SKM-1 treated with dmso at 0.1 percent for 144 hours (cell line): ENCODE results near the gene TMEM267.
"Not testable (repeated sequence)": the region's sequence is repeated elsewhere in the genome, so short reads cannot be mapped to it uniquely, and the experiment has no call there.

ENCODE experiments used
- DNase-seq: peaks from one replicate; lab custom pipeline; 2025; ENCODE audit not compliant: unreplicated experiment; lab: John Stamatoyannopoulos, UW

The TMEM267 gene

GRCh38 chr5:43461066-43461465 lies 22.6 kb downstream of the TMEM267 start:
- DNase-seq: no peak

- no peak for DNase-seq
Observed at GRCh38 chr5:43456556-43456955, 27.1 kb downstream of the TMEM267 start.

GRCh38 chr5:43441575-43441974 lies 42.1 kb downstream of the TMEM267 start:
- DNase-seq: not testable (repeated sequence)

- DNase-seq: no peak
Observed at GRCh38 chr5:43437062-43437660, 46.5 kb downstream of the TMEM267 start.

GRCh38 chr5:43433382-43433781 lies 50.3 kb downstream of the TMEM267 start:
- DNase-seq: no peak

GRCh38 chr5:43432486-43433375 lies 50.9 kb downstream of the TMEM267 start:
- peak; percentile 5 for DNase-seq

- DNase-seq: no peak
Observed at GRCh38 chr5:43429706-43430105, 54.0 kb downstream of the TMEM267 start.

GRCh38 chr5:43429016-43429415 lies 54.6 kb downstream of the TMEM267 start:
- no peak for DNase-seq

GRCh38 chr5:43427306-43427705 lies 56.4 kb downstream of the TMEM267 start:
- no peak for DNase-seq

GRCh38 chr5:43425983-43426382 lies 57.7 kb downstream of the TMEM267 start:
- no peak for DNase-seq

GRCh38 chr5:43423086-43423485 lies 60.6 kb downstream of the TMEM267 start:
- DNase-seq: not testable (repeated sequence)

- DNase-seq: no peak
Observed at GRCh38 chr5:43422143-43422542, 61.5 kb downstream of the TMEM267 start.

GRCh38 chr5:43421450-43422133 lies 62.1 kb downstream of the TMEM267 start:
- DNase-seq: no peak

GRCh38 chr5:43420241-43420640 lies 63.4 kb downstream of the TMEM267 start:
- no peak for DNase-seq

GRCh38 chr5:43418561-43418960 lies 65.1 kb downstream of the TMEM267 start:
- no peak for DNase-seq

GRCh38 chr5:43416803-43417394 lies 66.8 kb downstream of the TMEM267 start:
- DNase-seq: no peak

- DNase-seq: no peak
Observed at GRCh38 chr5:43415935-43416802, 67.5 kb downstream of the TMEM267 start.

GRCh38 chr5:43413966-43414365 lies 69.7 kb downstream of the TMEM267 start:
- no peak for DNase-seq

- DNase-seq: no peak
Observed at GRCh38 chr5:43412644-43413043, 71.0 kb downstream of the TMEM267 start.

- no peak for DNase-seq
Observed at GRCh38 chr5:43412156-43412555, 71.5 kb downstream of the TMEM267 start, which contains the start of gene CCL28. CCL28 (minus strand) TSS chr5:43412391; CDS start chr5:43412316, 75 bp downstream.
